Measurements from ENCODE around the gene SMAP2.

The SMAP2 gene

GRCh38 chr1:40384413-40384762 lies 10.9 kb downstream of the SMAP2 start:
- TF ChIP-seq, protein P1, sequence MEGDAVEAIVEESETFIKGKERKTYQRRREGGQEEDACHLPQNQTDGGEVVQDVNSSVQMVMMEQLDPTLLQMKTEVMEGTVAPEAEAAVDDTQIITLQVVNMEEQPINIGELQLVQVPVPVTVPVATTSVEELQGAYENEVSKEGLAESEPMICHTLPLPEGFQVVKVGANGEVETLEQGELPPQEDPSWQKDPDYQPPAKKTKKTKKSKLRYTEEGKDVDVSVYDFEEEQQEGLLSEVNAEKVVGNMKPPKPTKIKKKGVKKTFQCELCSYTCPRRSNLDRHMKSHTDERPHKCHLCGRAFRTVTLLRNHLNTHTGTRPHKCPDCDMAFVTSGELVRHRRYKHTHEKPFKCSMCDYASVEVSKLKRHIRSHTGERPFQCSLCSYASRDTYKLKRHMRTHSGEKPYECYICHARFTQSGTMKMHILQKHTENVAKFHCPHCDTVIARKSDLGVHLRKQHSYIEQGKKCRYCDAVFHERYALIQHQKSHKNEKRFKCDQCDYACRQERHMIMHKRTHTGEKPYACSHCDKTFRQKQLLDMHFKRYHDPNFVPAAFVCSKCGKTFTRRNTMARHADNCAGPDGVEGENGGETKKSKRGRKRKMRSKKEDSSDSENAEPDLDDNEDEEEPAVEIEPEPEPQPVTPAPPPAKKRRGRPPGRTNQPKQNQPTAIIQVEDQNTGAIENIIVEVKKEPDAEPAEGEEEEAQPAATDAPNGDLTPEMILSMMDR (IDR thresholded peaks at IDR 0.05): no peak

DNA sequence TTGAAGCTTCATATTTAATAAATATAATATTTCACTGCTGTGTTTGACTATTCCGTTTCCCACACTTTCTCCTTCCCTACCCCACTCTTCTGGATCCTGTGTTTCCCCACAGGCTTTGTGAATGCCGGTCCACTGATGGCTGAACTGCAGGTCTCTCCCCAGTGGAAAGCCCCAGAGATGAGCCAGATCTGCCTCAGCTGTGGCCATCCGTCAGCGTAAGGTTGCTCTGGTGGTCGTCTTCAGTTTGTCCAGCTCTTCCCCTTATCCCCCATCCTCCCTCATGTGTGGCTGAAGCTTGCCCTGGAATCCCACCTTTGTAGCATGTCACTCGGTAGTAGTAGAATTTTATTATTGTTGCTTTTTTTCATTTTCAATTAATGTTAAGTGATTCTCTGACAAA lies 11.4 kb downstream of the SMAP2 start:
- TF ChIP-seq, protein P1 (IDR thresholded peaks at IDR 0.05): no peak

- TF ChIP-seq, protein P1 (IDR thresholded peaks at IDR 0.05): no peak
Measured at GRCh38 chr1:40385437-40386358, 12.2 kb downstream of the SMAP2 start.

DNA sequence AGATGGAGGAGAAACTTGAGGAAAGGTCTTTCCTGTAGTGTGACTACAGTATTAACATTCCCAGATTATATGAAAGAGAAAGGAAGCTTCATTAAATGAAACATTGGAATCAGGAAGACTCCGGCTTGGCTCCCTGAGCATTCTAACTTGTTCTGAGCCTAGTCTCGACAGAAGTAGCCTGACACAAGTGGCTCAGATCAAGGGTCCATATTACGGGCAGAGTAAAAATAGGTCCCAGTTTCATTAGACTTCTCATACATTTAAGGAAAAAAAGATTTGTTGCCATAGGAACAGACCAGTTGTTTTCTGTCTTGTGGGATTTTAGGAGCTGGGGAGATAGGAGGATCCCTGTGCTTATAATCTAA lies 12.8 kb downstream of the SMAP2 start:
- TF ChIP-seq, protein P1 (IDR thresholded peaks at IDR 0.05): no peak

- TF ChIP-seq, protein P1 (IDR thresholded peaks at IDR 0.05): no peak
Measured at GRCh38 chr1:40386796-40387195, 13.3 kb downstream of the SMAP2 start.

GRCh38 chr1:40389322-40389803 lies 15.8 kb downstream of the SMAP2 start:
- TF ChIP-seq, protein P1 (IDR thresholded peaks at IDR 0.05): no peak

DNA sequence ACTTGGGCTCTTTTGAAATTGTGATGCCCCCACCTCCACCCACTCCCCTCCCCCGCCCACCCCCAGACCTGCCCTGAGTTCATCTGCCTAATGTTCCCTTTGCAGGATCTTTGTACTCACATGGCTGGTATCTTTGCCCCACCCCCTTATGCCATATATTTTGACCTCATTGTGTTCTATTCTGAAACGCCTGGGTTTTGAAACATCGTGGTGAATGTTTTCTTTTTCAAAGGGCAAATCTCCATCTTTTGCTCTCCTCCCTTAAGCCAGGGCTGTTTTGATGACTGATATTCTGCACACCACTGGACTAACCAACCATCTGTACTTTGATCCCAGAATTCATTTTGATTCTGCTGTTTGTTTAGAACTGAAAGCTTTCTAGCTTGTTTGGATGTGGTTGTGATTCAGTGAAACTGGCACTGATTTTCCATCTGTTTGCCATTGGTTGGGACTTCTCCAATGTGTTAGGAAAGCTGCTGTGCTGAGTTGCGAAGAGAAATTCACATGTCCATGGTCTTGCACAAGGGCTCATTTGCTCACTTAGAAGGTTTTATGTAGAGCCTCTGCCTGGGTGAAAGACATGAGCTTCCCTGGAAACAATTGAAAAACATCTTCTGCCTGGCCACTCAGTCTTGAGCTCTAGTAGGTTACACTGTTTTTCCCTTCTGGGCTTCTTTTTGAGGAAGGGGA lies 16.5 kb downstream of the SMAP2 start:
- TF ChIP-seq, protein P1 (IDR thresholded peaks at IDR 0.05): no peak
